Karpas-422 (cell line): ENCODE measurements around the gene HS6ST1. TPM values are rescaled to one million over a fixed set of nuclear protein-coding genes. Genes with fewer than 3 reads are reported as not detected.

Source experiments
- DNase-seq: peaks from one replicate; pipeline ENCODE4 v3.0.0-alpha.2; 2015
- H2AFZ ChIP-seq: fragments of 200-600 bp; sonication (generic); 2 replicates; pipeline ENCODE4 v1.6.1; 2014; ENCODE audit warnings: antibody characterized with exemption, low read length, mixed read lengths
- H3K27ac ChIP-seq: fragments of 200-600 bp; sonication (generic); 2 replicates; pipeline ENCODE4 v1.5.1; 2014; ENCODE audit warnings: mild to moderate bottlenecking, low read length, moderate library complexity
- H3K27me3 ChIP-seq: fragments of 200-600 bp; sonication (generic); 2 replicates; pipeline ENCODE4 v1.6.1; 2014; ENCODE audit warnings: low read length, mixed read lengths
- H3K36me3 ChIP-seq: fragments of 200-600 bp; sonication (generic); 2 replicates; pipeline ENCODE4 v1.6.1; 2014; ENCODE audit warnings: low read length, mixed read lengths; ENCODE audit not compliant: insufficient read depth
- H3K4me1 ChIP-seq: fragments of 200-600 bp; sonication (generic); 2 replicates; pipeline ENCODE4 v1.6.1; 2014; ENCODE audit warnings: mild to moderate bottlenecking, low read length, mixed read lengths
- H3K4me2 ChIP-seq: fragments of 200-600 bp; sonication (generic); 2 replicates; pipeline ENCODE4 v1.6.1; 2014; ENCODE audit warnings: low read length, low read depth, mild to moderate bottlenecking; ENCODE audit not compliant: poor library complexity, severe bottlenecking
- H3K4me3 ChIP-seq: fragments of 200-600 bp; sonication (generic); 2 replicates; pipeline ENCODE4 v1.5.1; 2014; ENCODE audit warnings: mild to moderate bottlenecking, antibody characterized with exemption, low read length, mixed read lengths
- H3K79me2 ChIP-seq: fragments of 200-600 bp; sonication (generic); 2 replicates; pipeline ENCODE4 v1.6.1; 2014; ENCODE audit warnings: mild to moderate bottlenecking, low read length, mixed read lengths
- H3K9ac ChIP-seq: fragments of 200-600 bp; sonication (generic); 2 replicates; pipeline ENCODE4 v1.6.0; 2014; ENCODE audit warnings: low read length
- H3K9me2 ChIP-seq: fragments of 200-600 bp; sonication (generic), shearing (Covaris generic); replicated peaks from 2 replicates; pipeline ENCODE4 v1.6.0; 2014; ENCODE audit warnings: mild to moderate bottlenecking, low read length, moderate library complexity; ENCODE audit not compliant: insufficient read depth
- H3K9me3 ChIP-seq: fragments of 300-700, 200-600 bp; sonication (generic); 2 replicates; pipeline ENCODE4 v1.6.1; 2014; ENCODE audit warnings: low read length, mixed read lengths
- H4K20me1 ChIP-seq: fragments of 200-600 bp; sonication (generic); 2 replicates; pipeline ENCODE4 v1.6.1; 2014; ENCODE audit warnings: mild to moderate bottlenecking, antibody characterized with exemption, low read length, low read depth; ENCODE audit not compliant: insufficient read depth
- total RNA-seq: library from RNA; depleted of rRNA; stranded (reverse); fragments of >200 nt; shearing (Covaris generic); gene quantifications from 2 replicates; pipeline ENCODE4 v1.2.3, GENCODE V29; 2014; ENCODE audit warnings: low replicate concordance

The HS6ST1 gene
- total RNA-seq, 1 experiment from 2014 or later: 3.3 TPM

DNA sequence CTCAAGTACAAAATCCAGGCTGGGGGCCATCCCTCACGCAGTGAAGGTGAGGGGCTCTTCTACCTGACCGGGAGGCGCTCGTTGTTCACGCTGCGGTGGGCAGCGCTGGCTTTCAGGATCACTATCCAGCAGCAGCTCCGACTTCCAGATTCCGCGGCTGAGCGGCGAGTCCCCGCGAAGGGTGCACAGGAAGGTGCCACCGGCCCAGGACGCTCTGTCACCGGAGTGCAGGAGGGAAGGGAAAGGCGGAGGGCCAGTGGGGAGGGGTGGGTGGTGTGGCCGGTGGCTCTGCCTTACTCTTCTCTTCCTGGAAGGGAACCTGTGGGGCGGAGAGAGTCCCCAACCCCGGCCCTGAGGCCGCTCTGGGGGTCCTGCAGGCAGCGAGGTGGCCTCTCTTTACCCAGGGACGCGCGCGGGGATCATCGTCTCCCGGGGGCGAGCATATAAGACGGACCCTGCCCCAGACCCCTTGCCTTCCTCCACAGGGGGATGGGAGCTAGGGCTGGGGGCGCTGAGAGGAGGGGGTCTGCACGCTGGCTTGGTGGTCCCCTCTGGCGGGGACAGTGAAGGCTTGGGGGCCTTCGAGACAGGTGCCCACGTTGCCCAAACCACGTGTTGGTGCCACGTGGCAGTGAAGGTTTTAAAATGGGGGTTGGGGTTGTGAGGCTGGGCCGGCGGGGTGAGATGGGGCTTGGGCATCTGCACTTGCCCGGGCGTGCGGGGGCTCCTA, 26.9 kb upstream of the HS6ST1 start:
- Histone ChIP-seq H3K4me3 (no peak overlapping the region), H3K79me2 (no peaks in the 10 kb centered on the region), H3K27ac (no peak overlapping the region), H3K4me1 (peaks cover 6% of the 10 kb centered on the region), H4K20me1 (no peaks in the 10 kb centered on the region), H2AFZ (no peak overlapping the region), H3K9me3 (no peaks in the 10 kb centered on the region), H3K9ac (no peak overlapping the region), H3K9me2 (no peaks in the 10 kb centered on the region; the same call in 1 of the 2 replicates), H3K27me3 (no peaks in the 10 kb centered on the region), H3K4me2 (no peak overlapping the region), H3K36me3 (no peaks in the 10 kb centered on the region; the same call in 1 of the 2 replicates)
- DNase-seq: no peak

DNA sequence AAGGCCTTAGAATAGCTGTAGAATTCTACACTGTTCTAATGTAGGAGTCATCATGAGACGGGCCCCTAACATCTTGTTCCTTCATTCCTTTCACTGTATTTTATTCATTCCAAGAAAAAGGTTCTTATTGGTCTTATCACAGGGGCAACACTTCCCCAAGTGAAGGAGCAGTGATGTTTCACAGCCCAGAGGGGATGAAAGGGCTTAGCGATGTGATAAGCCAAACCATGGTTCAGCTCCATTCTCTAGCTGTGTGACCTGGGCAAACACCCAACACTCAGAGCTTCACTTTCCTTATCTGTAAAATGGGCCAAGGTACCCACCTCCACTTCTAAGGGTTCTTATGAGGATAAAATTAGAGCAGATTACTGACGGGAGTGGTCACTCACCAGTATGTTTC, 25.4 kb upstream of the HS6ST1 start:
- DNase-seq: no peak
- H3K27me3 ChIP-seq: no peaks in the 10 kb centered on the region

DNA sequence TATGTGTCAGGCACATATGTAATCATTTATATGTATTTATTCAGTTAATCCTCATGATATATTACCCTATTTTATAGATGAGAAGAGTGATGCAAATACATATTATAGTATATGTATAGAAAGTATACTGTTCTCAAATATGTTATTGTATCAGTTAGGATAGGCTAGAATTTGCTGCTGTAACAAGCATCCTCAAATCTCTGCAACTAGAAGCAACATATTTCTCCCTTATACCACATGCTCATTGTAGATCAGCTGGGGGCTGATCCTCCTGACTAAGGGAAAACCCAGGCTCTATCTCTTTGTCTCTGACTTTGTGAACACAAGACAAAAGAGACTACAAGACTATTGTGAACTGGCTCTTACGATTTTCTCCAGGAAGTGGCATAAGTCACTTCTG, 24.8 kb upstream of the HS6ST1 start:
- Histone ChIP-seq H4K20me1 (no peaks in the 10 kb centered on the region), H3K9me2 (no peaks in the 10 kb centered on the region; the same call in 1 of the 2 replicates), H3K4me2 (no peak overlapping the region), H3K27me3 (no peaks in the 10 kb centered on the region), H2AFZ (no peak overlapping the region), H3K27ac (no peak overlapping the region), H3K9me3 (no peaks in the 10 kb centered on the region), H3K36me3 (no peaks in the 10 kb centered on the region; the same call in 1 of the 2 replicates), H3K79me2 (no peaks in the 10 kb centered on the region), H3K4me3 (no peak overlapping the region), H3K4me1 (peaks cover 6% of the 10 kb centered on the region), H3K9ac (no peak overlapping the region)
- DNase-seq: no peak

More for the DNA sequence above, 25.4 kb upstream of the HS6ST1 start:
- Histone ChIP-seq H2AFZ (no peak overlapping the region), H3K4me2 (no peak overlapping the region), H4K20me1 (no peaks in the 10 kb centered on the region), H3K9me2 (no peaks in the 10 kb centered on the region; the same call in 1 of the 2 replicates), H3K36me3 (no peaks in the 10 kb centered on the region; the same call in 1 of the 2 replicates), H3K4me3 (no peak overlapping the region), H3K9me3 (no peaks in the 10 kb centered on the region), H3K79me2 (no peaks in the 10 kb centered on the region), H3K4me1 (peaks cover 6% of the 10 kb centered on the region), H3K27ac (no peak overlapping the region), H3K9ac (no peak overlapping the region)

DNA sequence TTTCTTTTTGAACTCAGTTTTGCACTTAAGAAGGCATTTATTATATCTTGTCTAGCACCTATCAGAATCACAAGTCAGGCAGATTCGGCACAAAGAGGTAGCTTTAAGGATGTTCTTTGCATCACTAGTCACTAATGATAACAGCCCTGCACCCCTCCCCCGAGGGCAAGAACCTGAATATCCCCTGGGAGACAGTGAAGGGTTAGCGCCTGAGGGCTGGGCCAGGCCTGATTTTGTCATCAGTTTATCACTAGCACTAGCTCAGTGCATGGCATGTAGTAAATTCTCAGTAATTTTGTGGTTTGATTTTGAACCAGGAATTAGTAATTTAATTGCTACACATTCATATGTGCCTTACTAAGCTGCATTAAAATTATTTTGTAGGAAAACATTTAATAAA, 23.9 kb upstream of the HS6ST1 start:
- H3K9ac ChIP-seq: no peak overlapping the region
- no peak overlapping the region for H3K4me2 ChIP-seq
- no peaks in the 10 kb centered on the region; the same call in 1 of the 2 replicates for H3K9me2 ChIP-seq
- H3K27ac ChIP-seq: no peak overlapping the region
- no peaks in the 10 kb centered on the region for H3K27me3 ChIP-seq
- peaks cover 6% of the 10 kb centered on the region for H3K4me1 ChIP-seq
- peak; percentile 46 for DNase-seq
- no peaks in the 10 kb centered on the region for H4K20me1 ChIP-seq
- no peak overlapping the region for H3K4me3 ChIP-seq
- no peaks in the 10 kb centered on the region; the same call in 1 of the 2 replicates for H3K36me3 ChIP-seq
- H2AFZ ChIP-seq: no peak overlapping the region
- H3K79me2 ChIP-seq: no peaks in the 10 kb centered on the region
- no peaks in the 10 kb centered on the region for H3K9me3 ChIP-seq

DNA sequence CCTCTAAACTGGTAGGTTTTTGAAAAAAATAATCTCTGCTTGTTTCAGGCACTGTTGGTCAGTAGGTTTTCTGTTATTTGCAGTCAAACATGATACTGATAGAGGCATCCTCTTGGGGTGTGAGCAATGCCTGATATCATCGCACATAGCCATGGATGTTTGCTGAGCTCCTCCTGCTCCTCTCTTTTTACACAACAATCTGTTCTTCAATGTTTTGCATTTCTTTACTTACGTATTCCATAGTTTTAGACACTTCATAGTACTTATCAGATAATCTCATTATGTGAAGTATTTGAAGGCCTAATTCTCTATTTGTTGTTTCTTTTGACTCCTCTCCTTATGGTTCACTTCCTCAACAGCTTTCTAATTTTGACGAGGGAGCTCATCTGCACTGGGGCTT, 23.0 kb upstream of the HS6ST1 start:
- H3K4me2 ChIP-seq: no peak overlapping the region
- no peaks in the 10 kb centered on the region for H4K20me1 ChIP-seq
- no peak for DNase-seq
- no peak overlapping the region for H3K9ac ChIP-seq
- no peaks in the 10 kb centered on the region for H3K79me2 ChIP-seq
- H3K27ac ChIP-seq: no peak overlapping the region
- H2AFZ ChIP-seq: no peak overlapping the region
- H3K4me1 ChIP-seq: peaks cover 6% of the 10 kb centered on the region
- no peaks in the 10 kb centered on the region for H3K27me3 ChIP-seq
- no peaks in the 10 kb centered on the region; the same call in 1 of the 2 replicates for H3K9me2 ChIP-seq
- no peaks in the 10 kb centered on the region; the same call in 1 of the 2 replicates for H3K36me3 ChIP-seq
- no peak overlapping the region for H3K4me3 ChIP-seq
- no peaks in the 10 kb centered on the region for H3K9me3 ChIP-seq

DNA sequence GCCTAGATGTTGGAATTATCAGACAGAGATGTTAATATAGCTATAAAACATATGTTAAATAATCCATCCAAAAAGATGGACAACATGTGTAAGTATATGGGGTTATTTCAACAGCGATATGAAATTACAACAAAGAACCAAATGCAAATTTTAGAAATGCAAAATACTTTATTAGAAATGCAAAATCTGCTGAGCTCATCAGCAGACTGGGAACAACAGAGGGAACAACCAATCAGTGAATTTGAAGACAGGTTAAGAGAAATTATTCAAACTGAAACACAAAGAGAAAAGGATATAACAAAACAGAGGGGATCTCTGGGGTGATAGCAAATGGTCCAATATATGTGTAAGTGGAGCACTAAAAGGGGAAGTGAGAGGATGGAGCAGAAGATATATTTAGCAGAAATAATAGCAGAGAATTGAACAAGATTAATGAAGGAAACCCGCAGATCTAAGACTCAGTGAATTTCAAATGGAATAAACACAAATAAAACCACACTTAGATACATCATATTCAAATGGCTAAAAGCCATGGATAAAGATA, 13.5 kb upstream of the HS6ST1 start:
- DNase-seq: no peak
- Histone ChIP-seq H3K79me2 (no peaks in the 10 kb centered on the region), H3K4me1 (no peaks in the 10 kb centered on the region), H3K9me3 (0 out of 2 replicates have a peak, but pooled peaks cover 4% of the 10 kb centered on the region), H3K9ac (no peak overlapping the region), H3K36me3 (no peaks in the 10 kb centered on the region), H3K27me3 (0 out of 2 replicates have a peak, but pooled peaks cover 3% of the 10 kb centered on the region), H3K4me3 (no peak overlapping the region), H2AFZ (no peak overlapping the region), H3K27ac (no peak overlapping the region), H3K4me2 (no peak overlapping the region), H4K20me1 (no peaks in the 10 kb centered on the region), H3K9me2 (no peaks in the 10 kb centered on the region)

DNA sequence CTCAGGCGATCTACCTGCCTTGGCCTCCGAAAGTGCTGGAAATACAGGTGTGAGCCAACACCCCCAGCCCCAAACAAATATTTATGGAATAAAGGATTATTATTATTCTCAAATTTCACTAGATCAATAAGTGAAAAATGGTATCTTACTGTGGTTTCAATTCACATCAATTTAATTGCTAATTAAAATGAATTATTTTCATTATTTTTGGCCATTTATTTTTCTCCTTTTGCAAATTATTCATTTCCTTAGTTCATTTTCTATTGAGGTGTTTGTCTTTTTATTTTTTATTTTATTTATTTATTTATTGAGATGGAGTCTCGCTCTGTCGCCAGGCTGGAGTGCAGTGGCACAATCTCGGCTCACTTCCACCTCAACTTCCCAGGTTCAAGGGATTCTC, 11.9 kb upstream of the HS6ST1 start:
- Histone ChIP-seq H4K20me1 (no peaks in the 10 kb centered on the region), H3K27ac (no peak overlapping the region), H3K4me3 (no peak overlapping the region), H3K9ac (no peak overlapping the region), H3K79me2 (no peaks in the 10 kb centered on the region), H3K9me3 (0 out of 2 replicates have a peak, but pooled peaks cover 4% of the 10 kb centered on the region), H3K36me3 (no peaks in the 10 kb centered on the region), H3K4me1 (no peaks in the 10 kb centered on the region), H3K27me3 (no peaks in the 10 kb centered on the region), H2AFZ (no peak overlapping the region), H3K9me2 (no peaks in the 10 kb centered on the region), H3K4me2 (no peak overlapping the region)
- DNase-seq: no peak

DNA sequence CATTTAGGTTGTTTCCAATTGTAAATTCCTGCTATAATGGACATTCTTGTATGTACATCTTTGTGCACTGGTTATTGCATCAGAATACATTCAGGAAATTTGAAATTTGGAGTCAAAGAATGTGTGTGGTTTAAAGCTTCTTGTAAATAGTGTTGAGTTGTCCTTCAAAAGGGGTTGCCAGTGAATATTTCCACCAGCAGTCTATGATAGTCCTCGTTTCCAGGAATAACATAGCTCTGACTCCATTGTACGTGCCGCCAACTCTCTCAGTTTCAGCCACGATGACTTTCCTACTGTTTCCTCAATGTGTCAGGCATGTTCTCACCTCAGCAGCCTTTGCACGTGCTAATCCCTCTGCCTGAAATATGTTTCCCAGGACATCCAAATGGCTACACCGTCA, 10.9 kb upstream of the HS6ST1 start:
- H3K36me3 ChIP-seq: no peaks in the 10 kb centered on the region
- H3K79me2 ChIP-seq: no peaks in the 10 kb centered on the region
- H3K9ac ChIP-seq: no peak overlapping the region
- no peaks in the 10 kb centered on the region for H3K4me1 ChIP-seq
- no peaks in the 10 kb centered on the region for H3K27me3 ChIP-seq
- H3K9me2 ChIP-seq: no peaks in the 10 kb centered on the region
- H3K4me2 ChIP-seq: no peak overlapping the region
- H4K20me1 ChIP-seq: no peaks in the 10 kb centered on the region
- H3K27ac ChIP-seq: no peak overlapping the region
- H3K4me3 ChIP-seq: no peak overlapping the region
- no peak overlapping the region for H2AFZ ChIP-seq
- H3K9me3 ChIP-seq: 0 out of 2 replicates have a peak, but pooled peaks cover 4% of the 10 kb centered on the region
- no peak for DNase-seq
